HG02885 (cell line): Measurements from ENCODE around the gene C7orf33.
"Not testable (repeated sequence)": the region's sequence is repeated elsewhere in the genome, so short reads cannot be mapped to it uniquely, and the experiment has no call there.

Source experiments
- ATAC-seq: cut with Tn5 transposase; IDR thresholded peaks from one replicate; pipeline ENCODE4 v1.9.1; 2021; ENCODE audit warnings: mild to moderate bottlenecking; ENCODE audit not compliant: unreplicated experiment, poor library complexity

Gene C7orf33

GRCh38 chr7:148575640-148576411 is 14.7 kb upstream of the C7orf33 start:
- peak; percentile 93 for ATAC-seq

- no peak for ATAC-seq
These were observed 11.2 kb upstream of the C7orf33 start for GRCh38 chr7:148579366-148579765.

GRCh38 chr7:148580446-148580845 is 10.1 kb upstream of the C7orf33 start:
- ATAC-seq, result no peak

- ATAC-seq, result no peak
These were observed 8.9 kb upstream of the C7orf33 start for GRCh38 chr7:148581624-148582023.

GRCh38 chr7:148584154-148584827 is 6.3 kb upstream of the C7orf33 start:
- peak; percentile 96 for ATAC-seq

GRCh38 chr7:148585399-148585798 is 5.2 kb upstream of the C7orf33 start:
- no peak for ATAC-seq

- ATAC-seq, result no peak
These were observed 3.5 kb upstream of the C7orf33 start for GRCh38 chr7:148587076-148587475.

- ATAC-seq, result no peak
These were observed 2.4 kb upstream of the C7orf33 start for GRCh38 chr7:148588168-148588567.

GRCh38 chr7:148588670-148589131 is 1.9 kb upstream of the C7orf33 start:
- ATAC-seq, result no peak

GRCh38 chr7:148589640-148590039 is 926 bp upstream of the C7orf33 start:
- ATAC-seq, result no peak

- not testable (repeated sequence) for ATAC-seq
These were observed 5.8 kb downstream of the C7orf33 start for GRCh38 chr7:148596354-148596753.

- no peak for ATAC-seq
These were observed 7.8 kb downstream of the C7orf33 start for GRCh38 chr7:148598351-148598750.

GRCh38 chr7:148605350-148605749 is 14.8 kb downstream of the C7orf33 start:
- ATAC-seq, result no peak

GRCh38 chr7:148607151-148607661 is 16.6 kb downstream of the C7orf33 start:
- no peak for ATAC-seq

- ATAC-seq, result no peak
These were observed 18.6 kb downstream of the C7orf33 start for GRCh38 chr7:148609045-148609725.

- ATAC-seq, result no peak
These were observed 21.1 kb downstream of the C7orf33 start for GRCh38 chr7:148611692-148612091.

- ATAC-seq, result no peak
These were observed 24.6 kb downstream of the C7orf33 start for GRCh38 chr7:148615085-148615730.

- ATAC-seq, result no peak
These were observed 30.3 kb downstream of the C7orf33 start for GRCh38 chr7:148620749-148621359.

- no peak for ATAC-seq
These were observed 31.0 kb downstream of the C7orf33 start for GRCh38 chr7:148621563-148621962.
